Astrocyte of the cerebellum (primary cell): ENCODE measurements around the gene CELF3.

ENCODE experiments used
- DNase-seq: peaks from one replicate; pipeline ENCODE4 v3.0.0-alpha.2; 2011; ENCODE audit warnings: low read depth
- H3K4me3 ChIP-seq: 2 replicates; pipeline ENCODE4 v1.5.1; 2011; ENCODE audit warnings: mild to moderate bottlenecking, low read depth, low read length, moderate library complexity
- in situ Hi-C: cut with HindIII; loops from 2 replicates; pipeline ENCODE4 v1.10.0; 2017; ENCODE audit warnings: low sequenced_read_pairs
- TF ChIP-seq, protein P1 (sequence below): IDR thresholded peaks from 2 replicates; pipeline ENCODE4 v1.5.1; 2012; ENCODE audit warnings: low read length, low read depth, moderate library complexity, mild to moderate bottlenecking; ENCODE audit errors: missing control alignments

Gene CELF3

DNA sequence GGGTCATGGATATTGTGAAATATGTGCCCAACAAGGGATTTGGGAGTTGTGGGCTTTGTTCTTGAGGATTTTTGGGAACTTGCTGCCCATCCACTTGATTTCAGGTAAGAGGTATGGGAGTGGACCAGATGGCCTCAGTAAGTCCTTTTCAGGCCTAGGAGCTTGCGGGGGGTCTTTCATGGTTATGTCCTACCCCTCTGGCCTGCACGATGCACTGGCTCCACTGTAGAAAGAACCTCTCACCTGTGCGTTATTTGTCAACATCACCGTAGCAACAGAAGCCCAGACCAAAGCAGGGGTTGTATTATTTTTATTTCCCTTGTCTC is 13.3 kb upstream of the CELF3 start:
- TF ChIP-seq, protein P1, sequence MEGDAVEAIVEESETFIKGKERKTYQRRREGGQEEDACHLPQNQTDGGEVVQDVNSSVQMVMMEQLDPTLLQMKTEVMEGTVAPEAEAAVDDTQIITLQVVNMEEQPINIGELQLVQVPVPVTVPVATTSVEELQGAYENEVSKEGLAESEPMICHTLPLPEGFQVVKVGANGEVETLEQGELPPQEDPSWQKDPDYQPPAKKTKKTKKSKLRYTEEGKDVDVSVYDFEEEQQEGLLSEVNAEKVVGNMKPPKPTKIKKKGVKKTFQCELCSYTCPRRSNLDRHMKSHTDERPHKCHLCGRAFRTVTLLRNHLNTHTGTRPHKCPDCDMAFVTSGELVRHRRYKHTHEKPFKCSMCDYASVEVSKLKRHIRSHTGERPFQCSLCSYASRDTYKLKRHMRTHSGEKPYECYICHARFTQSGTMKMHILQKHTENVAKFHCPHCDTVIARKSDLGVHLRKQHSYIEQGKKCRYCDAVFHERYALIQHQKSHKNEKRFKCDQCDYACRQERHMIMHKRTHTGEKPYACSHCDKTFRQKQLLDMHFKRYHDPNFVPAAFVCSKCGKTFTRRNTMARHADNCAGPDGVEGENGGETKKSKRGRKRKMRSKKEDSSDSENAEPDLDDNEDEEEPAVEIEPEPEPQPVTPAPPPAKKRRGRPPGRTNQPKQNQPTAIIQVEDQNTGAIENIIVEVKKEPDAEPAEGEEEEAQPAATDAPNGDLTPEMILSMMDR, result no peak
- DNase-seq, result no peak
- in situ Hi-C loops, result loop anchor here (5.0 kb wide), 2 partner anchors 43 to 138 kb away; no protein-coding TSS in a partner anchor
- no peak overlapping the region for H3K4me3 ChIP-seq

DNA sequence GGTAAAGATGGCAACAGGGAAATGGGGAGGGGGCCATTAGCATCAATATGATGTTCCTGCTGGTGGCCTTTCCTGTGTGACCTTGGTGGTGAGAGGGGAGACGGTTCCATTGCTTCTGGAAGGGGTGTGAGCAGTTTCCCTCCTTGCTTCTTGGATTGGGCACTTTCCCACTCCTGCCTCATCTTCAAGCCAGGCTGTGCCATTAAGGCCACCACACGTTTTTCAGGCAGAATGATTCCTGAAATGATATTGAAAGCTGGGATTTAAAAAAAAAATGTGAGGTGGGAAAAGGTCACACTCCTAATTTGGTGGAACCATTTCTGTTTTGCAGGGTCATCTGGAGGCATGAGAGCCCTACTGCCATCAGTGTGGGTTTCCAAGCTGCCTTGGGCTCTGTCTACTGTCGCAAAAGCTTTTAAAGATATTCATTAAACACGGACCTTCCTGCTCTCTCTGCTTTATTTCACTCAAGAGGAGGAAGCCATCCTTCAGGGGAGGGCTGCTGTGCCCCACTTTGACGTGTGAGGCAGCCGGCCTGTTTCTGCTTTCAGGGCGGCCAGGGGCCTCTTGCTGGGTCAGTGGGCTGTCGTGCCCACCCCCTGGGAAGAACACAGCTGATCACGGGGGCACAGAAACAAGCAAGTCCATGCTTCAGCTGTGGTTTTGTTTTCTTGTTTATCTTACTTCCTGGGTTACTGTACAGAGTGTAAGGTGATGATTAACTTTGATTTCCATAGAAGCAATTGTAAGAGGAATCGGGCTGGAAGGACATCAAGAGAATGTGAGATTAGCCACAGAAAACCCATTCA is 12.8 kb upstream of the CELF3 start:
- in situ Hi-C loops, result loop anchor here (5.0 kb wide), 2 partner anchors 42 to 137 kb away; no protein-coding TSS in a partner anchor
- no peak for DNase-seq
- TF ChIP-seq, protein P1, result no peak
- H3K4me3 ChIP-seq, result no peak overlapping the region

DNA sequence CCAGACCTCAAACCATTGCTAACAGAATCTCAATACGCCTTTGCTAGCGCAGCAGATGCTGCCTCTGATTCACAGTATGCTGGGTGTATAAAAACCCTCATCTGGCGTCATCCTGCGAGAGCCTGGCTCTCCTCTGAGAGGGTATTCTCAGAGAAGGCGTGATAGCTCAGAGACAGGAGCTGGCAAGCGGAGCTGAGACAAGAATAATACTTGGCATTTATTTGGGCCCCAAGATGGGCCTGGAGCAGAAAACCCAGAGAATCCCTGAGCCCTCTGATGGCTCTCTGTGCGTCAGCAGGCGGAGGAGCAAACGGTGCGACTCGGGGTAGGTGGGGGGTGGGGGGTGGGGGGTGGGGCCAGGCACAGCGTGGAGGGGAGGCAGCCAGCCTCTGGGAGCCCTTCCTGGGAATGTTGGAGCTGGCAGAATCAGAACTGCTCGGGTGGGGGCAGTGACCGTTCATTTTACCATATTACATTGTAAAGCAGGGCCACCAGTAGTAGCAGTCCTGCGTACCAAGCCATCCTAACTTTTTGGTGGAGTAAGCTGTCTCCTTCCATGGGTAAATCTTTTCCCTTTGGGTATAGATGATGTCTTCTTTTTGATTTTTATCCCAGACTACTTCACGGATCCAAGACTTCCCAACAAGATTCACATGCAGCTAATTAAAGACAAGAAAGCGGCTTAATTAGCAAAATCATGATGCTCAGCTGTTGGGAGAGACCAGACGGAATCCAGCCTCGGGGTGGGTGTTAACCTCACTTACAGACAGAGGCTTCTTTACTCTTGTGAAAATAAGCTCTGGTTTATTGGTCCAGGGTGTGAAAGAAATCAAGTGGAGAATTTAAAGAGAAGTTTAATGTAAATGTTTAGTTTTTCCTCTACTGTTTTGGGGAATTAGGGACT is 11.8 kb upstream of the CELF3 start:
- DNase-seq, result peak; percentile 50
- TF ChIP-seq, protein P1, result no peak
- in situ Hi-C loops, result loop anchor here (5.0 kb wide), 2 partner anchors 41 to 136 kb away; no protein-coding TSS in a partner anchor
- no peak overlapping the region for H3K4me3 ChIP-seq

DNA sequence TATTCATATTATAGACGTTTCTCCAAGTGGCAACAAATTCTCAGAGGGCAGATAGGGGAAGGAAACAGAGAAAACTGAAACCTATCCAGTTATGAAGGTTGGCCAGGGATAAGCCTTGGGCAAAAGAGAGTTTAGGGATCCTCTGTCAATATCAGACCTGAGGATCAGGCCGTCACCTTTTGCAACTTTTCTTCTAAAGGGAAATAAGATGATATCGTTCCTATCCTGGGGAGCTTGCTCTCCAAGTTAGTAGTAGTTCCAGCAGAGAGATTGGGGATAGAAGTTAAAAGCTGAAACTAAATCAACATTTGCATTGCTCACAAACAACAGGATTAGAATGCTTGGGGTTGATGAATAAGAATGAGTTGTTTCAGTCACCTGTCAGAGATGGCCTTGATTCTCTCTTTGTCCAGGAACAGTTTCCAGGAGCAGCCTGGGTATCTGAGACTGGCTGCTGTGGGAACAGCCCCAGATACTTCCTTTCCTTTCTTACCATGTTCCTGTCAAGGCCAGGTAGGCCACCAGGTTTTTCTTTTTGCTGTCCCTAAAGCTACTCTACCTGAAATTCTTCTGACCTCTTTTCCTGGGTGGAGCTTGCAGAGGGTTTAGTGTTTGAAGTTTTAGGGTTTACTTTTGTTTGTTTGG is 7.2 kb upstream of the CELF3 start:
- in situ Hi-C loops, result no loop called here
- no peak overlapping the region for H3K4me3 ChIP-seq
- DNase-seq, result no peak
- TF ChIP-seq, protein P1, result no peak

DNA sequence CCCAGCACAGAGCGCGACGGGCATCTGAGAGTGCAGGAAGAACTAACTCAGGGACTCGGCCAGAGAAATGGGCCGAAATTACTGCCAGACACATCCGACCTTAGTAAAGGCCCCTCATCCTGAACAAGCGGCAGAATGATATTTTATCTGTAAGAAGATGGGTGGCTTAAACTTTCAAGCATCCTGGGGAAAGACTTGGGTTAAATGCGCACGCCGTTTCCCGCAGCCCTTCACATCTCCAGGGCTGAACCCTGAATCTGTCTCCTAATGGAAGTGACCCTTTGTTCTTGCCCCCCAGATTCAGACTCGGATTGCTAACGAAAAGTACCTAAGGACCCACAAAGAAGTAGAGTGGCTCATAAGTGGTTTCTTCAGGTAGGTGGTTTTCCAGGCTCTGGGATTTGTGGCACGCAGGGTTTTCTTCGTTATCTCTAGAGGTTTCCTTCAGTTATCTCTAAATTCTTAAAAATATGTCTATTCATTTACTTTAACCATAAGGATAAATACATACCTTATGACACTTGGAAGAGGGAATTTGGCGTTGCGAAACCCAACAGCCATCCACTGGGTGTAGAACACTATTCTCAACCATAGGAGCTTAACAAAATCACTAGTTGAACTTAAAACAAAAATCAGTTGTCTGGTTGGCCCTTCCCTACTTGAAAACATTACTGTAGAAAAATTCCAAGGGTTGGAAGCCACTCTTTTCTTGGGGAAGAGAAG is 5.3 kb upstream of the CELF3 start:
- TF ChIP-seq, protein P1, result no peak
- DNase-seq, result no peak
- H3K4me3 ChIP-seq, result peak overlapping the region; percentile 41
- in situ Hi-C loops, result no loop called here
